K562 (cell line): ENCODE data around the gene PKD1. TPM values are rescaled to one million over a fixed set of nuclear protein-coding genes. Genes with fewer than 3 reads are reported as not detected.

Source experiments
- HDGF ChIP-seq: fragments of 450-650 bp; IDR thresholded peaks from 2 replicates; pipeline ENCODE4 v1.6.1; 2016
- RBM15 ChIP-seq: fragments of 200-400 bp; formaldehyde crosslinking; IDR thresholded peaks from 2 replicates; pipeline ENCODE4 v1.6.1; 2018; ENCODE audit warnings: mild to moderate bottlenecking, low read length, moderate library complexity; ENCODE audit not compliant: insufficient read depth
- RFX5 ChIP-seq: IDR thresholded peaks from 2 replicates; pipeline ENCODE4 v1.6.1; 2011; ENCODE audit warnings: low read depth, mild to moderate bottlenecking, improper control_type of control experiment, low read length
- ZNF407 ChIP-seq: fragments of 450-650 bp; IDR thresholded peaks from 2 replicates; pipeline ENCODE4 v1.6.1; 2016; ENCODE audit warnings: low read depth
- polyA plus RNA-seq, 8 experiments: library from polyadenylated mRNA; depleted of rRNA in 4 of 8; stranded (reverse) in 5 of 8; unstranded in 3 of 8; fragments of >200 nt; fragmentation: Nextera tagmentation in 2 of 8; fragmentation: Illumina TruSeq in 1 of 8; extraction: Ambion mirVana in 2 of 8; extraction: Trizol in 1 of 8; gene quantifications; 2 replicates each; pipeline versions ENCODE4 v1.2.1 to v1.2.3, GENCODE V29; 2011 to 2014; ENCODE audit warnings: inconsistent platforms in 1 of 8, missing spikeins in 1 of 8
- total RNA-seq, 7 experiments: library from RNA; depleted of rRNA in 6 of 7; stranded (reverse); fragments of >200 nt in 6 of 7; fragmentation: Illumina TruSeq in 2 of 7; extraction: Trizol in 2 of 7; gene quantifications; 2 replicates each; pipeline versions ENCODE4 v1.2.1 to v1.2.3, GENCODE V29; 2011 to 2021; ENCODE audit warnings: low replicate concordance in 1 of 7
- TF ChIP-seq, protein P1 (sequence below): fragments of 250-450 bp; sonication (Bioruptor Pico); IDR thresholded peaks from 2 replicates; pipeline ENCODE4 v1.4.0; 2020; ENCODE audit warnings: mild to moderate bottlenecking, moderate library complexity
- TF ChIP-seq, protein P2 (sequence below), 2 experiments: fragments of 150-350 bp in 1 of 2; IDR thresholded peaks; 2 replicates each; pipeline ENCODE4 v1.6.1; 2012 to 2016; ENCODE audit warnings: low read depth in 2 of 2, low read length in 2 of 2, mild to moderate bottlenecking in 1 of 2, moderate library complexity in 1 of 2

The PKD1 gene
- total and polyA plus RNA-seq, 9 of the 15 experiments (the other 6 are each of a cell fraction or from before 2014, with no cell fraction given) = 0.23 to 93.5 (median 12.6) TPM

DNA sequence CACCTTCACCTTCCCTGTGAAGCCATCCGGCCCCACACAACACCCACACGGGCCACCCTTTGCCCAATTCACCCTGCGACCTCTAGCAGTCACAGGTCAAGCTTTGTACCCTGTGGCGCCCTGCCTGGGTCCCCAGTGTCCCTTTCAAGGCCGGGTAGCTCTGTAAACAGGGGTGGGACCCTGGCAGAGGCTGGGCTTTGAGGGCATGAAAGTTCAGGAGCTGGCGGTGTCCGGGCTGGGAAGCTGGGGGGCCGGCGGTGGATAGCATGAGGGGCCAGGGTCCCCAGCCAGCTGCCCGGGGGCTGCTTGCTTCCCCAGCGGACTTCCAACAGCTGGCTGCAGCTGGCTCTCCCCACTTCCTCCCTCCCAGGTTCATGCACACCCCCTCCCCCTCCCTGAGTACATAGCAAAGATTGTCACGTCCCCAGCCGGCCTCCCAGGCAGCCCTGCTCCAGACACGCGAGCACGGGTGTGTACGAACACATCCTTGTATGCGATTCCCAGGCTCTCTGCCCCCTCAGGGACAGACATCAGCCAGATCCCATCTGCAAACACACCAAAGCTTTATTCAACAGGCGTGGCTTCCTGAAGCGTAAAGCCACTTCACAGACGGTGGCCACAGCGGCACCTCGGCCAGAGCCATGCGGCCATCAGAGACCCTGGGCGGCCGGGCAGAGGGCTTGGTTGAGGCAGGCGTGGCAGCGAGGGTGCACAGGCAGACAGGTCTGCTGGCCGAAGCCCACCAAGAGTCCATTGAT lies 96.2 kb downstream of the PKD1 start (continued):
- TF ChIP-seq, protein P1, sequence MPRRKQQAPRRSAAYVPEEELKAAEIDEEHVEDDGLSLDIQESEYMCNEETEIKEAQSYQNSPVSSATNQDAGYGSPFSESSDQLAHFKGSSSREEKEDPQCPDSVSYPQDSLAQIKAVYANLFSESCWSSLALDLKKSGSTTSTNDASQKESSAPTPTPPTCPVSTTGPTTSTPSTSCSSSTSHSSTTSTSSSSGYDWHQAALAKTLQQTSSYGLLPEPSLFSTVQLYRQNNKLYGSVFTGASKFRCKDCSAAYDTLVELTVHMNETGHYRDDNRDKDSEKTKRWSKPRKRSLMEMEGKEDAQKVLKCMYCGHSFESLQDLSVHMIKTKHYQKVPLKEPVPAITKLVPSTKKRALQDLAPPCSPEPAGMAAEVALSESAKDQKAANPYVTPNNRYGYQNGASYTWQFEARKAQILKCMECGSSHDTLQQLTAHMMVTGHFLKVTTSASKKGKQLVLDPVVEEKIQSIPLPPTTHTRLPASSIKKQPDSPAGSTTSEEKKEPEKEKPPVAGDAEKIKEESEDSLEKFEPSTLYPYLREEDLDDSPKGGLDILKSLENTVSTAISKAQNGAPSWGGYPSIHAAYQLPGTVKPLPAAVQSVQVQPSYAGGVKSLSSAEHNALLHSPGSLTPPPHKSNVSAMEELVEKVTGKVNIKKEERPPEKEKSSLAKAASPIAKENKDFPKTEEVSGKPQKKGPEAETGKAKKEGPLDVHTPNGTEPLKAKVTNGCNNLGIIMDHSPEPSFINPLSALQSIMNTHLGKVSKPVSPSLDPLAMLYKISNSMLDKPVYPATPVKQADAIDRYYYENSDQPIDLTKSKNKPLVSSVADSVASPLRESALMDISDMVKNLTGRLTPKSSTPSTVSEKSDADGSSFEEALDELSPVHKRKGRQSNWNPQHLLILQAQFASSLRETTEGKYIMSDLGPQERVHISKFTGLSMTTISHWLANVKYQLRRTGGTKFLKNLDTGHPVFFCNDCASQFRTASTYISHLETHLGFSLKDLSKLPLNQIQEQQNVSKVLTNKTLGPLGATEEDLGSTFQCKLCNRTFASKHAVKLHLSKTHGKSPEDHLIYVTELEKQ (CRISPR knock-in tag) = no peak
- TF ChIP-seq ZNF407 (no peak), RFX5 (no peak), RBM15 (no peak), HDGF (no peak)
- TF ChIP-seq, protein P2, sequence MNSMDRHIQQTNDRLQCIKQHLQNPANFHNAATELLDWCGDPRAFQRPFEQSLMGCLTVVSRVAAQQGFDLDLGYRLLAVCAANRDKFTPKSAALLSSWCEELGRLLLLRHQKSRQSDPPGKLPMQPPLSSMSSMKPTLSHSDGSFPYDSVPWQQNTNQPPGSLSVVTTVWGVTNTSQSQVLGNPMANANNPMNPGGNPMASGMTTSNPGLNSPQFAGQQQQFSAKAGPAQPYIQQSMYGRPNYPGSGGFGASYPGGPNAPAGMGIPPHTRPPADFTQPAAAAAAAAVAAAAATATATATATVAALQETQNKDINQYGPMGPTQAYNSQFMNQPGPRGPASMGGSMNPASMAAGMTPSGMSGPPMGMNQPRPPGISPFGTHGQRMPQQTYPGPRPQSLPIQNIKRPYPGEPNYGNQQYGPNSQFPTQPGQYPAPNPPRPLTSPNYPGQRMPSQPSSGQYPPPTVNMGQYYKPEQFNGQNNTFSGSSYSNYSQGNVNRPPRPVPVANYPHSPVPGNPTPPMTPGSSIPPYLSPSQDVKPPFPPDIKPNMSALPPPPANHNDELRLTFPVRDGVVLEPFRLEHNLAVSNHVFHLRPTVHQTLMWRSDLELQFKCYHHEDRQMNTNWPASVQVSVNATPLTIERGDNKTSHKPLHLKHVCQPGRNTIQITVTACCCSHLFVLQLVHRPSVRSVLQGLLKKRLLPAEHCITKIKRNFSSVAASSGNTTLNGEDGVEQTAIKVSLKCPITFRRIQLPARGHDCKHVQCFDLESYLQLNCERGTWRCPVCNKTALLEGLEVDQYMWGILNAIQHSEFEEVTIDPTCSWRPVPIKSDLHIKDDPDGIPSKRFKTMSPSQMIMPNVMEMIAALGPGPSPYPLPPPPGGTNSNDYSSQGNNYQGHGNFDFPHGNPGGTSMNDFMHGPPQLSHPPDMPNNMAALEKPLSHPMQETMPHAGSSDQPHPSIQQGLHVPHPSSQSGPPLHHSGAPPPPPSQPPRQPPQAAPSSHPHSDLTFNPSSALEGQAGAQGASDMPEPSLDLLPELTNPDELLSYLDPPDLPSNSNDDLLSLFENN (IDR thresholded peaks at IDR 0.05; ENCODE audit: low read depth in 2 of 2, low read length in 2 of 2) = no peak
